Upper lobe of right lung (tissue), 1 donor: Measurements from ENCODE around the gene C11orf52. TPM values are rescaled to one million over a fixed set of nuclear protein-coding genes. Genes with fewer than 3 reads are reported as not detected.
A peak's percentile ranks its signal among the peaks of the same experiment; 100 is the strongest.

ENCODE experiments used
- ATAC-seq: fragments of 200-7000 bp; cut with Tn5 transposase; one replicate; pipeline ENCODE4 v1.9.1; 2020; ENCODE audit warnings: mild to moderate bottlenecking, moderate library complexity
- DNase-seq: peaks from one replicate; pipeline ENCODE4 v3.0.0-alpha.2; 2020
- H3K27ac ChIP-seq: fragments of 200-600 bp; one replicate; pipeline ENCODE4 v1.8.0; 2022
- H3K27me3 ChIP-seq: fragments of 200-600 bp; one replicate; pipeline ENCODE4 v1.8.0; 2022; ENCODE audit warnings: mild to moderate bottlenecking
- H3K36me3 ChIP-seq: fragments of 200-600 bp; one replicate; pipeline ENCODE4 v1.8.0; 2022
- H3K4me1 ChIP-seq: fragments of 200-600 bp; one replicate; pipeline ENCODE4 v1.8.0; 2022
- H3K4me3 ChIP-seq: fragments of 200-600 bp; one replicate; pipeline ENCODE4 v1.8.0; 2022; ENCODE audit warnings: mild to moderate bottlenecking
- H3K9me3 ChIP-seq: fragments of 200-600 bp; one replicate; pipeline ENCODE4 v1.8.0; 2022
- CTCF ChIP-seq: fragments of 200-600 bp; IDR thresholded peaks from one replicate; pipeline ENCODE4 v1.8.0; 2022; ENCODE audit warnings: antibody characterized with exemption
- intact Hi-C: fragments of 100-400 bp; cut with DNase I; formaldehyde crosslinking; loops from one replicate; pipeline ENCODE4 v1.11.0; 2022
- total RNA-seq: library from RNA; stranded (reverse); fragmentation: NEBNext Ultra II Directional; extraction: Animal tissue kit (Norgen Biotek cat#: 25700); gene quantifications from one replicate; pipeline ENCODE4 v1.2.1, GENCODE V29; 2021
- donor health status: DM: no; HTN: yes; CAD: no; lungs with severe emphysema.

Gene C11orf52
- total RNA-seq, 1 donor from 2014 or later: 9.8 TPM

DNA sequence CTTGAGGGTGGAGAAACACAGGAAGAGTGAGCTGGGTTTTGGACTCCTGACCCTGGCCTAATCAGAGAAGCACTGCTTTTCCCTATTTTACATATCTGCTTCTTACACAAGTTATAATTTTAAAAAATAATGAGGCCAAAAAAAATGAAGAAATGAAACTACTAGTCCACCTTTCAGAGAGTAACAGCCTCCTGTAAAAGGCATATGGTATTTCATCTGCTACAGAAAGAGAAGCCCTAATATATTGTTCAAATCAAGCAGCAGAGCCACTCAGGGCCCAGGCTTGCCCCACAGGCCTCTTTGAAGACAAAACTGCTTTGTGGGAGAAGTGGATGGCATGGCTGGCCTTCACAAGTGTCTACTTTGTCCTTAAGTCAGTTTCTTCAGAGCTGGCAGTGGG lies 28.4 kb downstream of the C11orf52 start:
- Histone ChIP-seq H3K9me3 (no peaks in the 10 kb centered on the region), H3K4me3 (no peak overlapping the region), H3K27me3 (no peaks in the 10 kb centered on the region), H3K36me3 (no peaks in the 10 kb centered on the region), H3K27ac (no peak overlapping the region), H3K4me1 (peaks cover 11% of the 10 kb centered on the region)
- intact Hi-C loops: no loop called here
- no peak for TF ChIP-seq CTCF
- ATAC-seq (no peak), DNase-seq (no peak)

DNA sequence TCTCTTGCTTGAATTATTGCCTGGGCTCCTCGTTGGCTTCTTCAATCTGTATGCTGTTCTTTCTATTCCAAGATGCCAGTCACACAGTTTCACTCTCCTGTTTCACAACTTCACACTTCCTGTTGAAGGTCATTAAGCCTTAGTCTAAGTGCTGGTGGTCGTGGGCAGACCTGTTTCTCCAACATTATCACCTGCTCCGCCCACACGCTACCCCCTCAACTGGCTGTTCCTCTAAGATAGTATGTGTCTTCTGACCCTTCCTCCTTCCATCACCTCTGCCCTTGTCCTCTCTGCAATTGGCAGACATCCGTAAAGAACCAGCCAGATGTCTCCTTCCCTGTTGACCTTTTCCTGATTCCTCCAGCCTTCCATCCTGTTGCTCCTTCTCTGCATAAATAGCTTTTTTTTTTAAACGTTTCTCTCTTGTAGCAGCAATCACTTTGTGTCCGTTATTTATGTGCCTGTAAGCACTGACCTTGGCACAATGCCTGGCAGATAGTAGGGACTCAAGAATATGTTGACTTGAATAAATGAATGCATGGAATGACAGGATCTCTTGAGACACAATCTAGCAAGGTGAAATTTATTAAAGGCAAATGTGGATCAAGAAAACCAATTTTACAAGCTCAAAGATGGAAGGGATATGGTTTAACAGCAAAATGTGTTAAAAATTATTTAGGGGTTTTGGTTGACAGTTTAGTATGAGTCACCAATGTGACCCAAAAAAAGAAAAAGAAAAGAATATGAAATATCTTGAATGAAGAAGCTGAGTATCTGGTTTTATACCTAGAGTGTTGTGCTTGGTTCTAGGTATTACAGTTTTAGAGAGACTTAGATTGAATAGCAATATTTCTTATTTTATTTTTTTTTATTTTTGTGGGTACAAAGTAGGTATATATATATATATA lies 31.1 kb downstream of the C11orf52 start:
- TF ChIP-seq CTCF: no peak
- no peak overlapping the region for H3K4me3 ChIP-seq
- H3K36me3 ChIP-seq: no peaks in the 10 kb centered on the region
- peaks cover 5% of the 10 kb centered on the region for H3K4me1 ChIP-seq
- no peak for DNase-seq
- H3K9me3 ChIP-seq: no peaks in the 10 kb centered on the region
- H3K27me3 ChIP-seq: no peaks in the 10 kb centered on the region
- peak; percentile 61 for ATAC-seq
- no peak overlapping the region for H3K27ac ChIP-seq
- intact Hi-C loops: no loop called here

GRCh38 chr11:111951565-111951964 lies 32.9 kb downstream of the C11orf52 start:
- DNase-seq (no peak), ATAC-seq (no peak)
- H3K4me1 ChIP-seq: no peaks in the 10 kb centered on the region
- no peaks in the 10 kb centered on the region for H3K9me3 ChIP-seq
- H3K4me3 ChIP-seq: no peak overlapping the region
- H3K27ac ChIP-seq: no peak overlapping the region
- intact Hi-C loops: no loop called here
- no peaks in the 10 kb centered on the region for H3K36me3 ChIP-seq
- H3K27me3 ChIP-seq: no peaks in the 10 kb centered on the region
- no peak for TF ChIP-seq CTCF

DNA sequence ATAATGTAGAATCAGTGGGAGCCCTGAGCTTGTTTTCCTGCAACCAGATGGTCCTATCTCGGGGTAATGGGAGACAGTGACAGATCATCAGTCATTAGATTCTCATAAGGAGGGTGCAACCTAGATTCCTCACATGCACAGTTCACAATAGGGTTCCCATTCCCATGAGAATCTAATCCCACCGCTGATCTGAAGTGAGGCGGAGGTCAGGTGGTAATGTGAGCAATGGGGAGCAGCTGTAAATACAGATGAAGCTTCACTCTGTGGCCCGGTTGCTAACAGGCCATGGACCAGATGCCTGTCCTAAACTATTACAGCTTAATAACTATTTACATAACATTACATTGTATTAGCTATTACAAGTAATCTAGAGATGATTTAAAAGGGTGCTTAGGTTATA lies 35.4 kb downstream of the C11orf52 start:
- no peak for TF ChIP-seq CTCF
- Histone ChIP-seq H3K36me3 (no peaks in the 10 kb centered on the region), H3K27ac (no peak overlapping the region), H3K4me3 (no peak overlapping the region), H3K27me3 (no peaks in the 10 kb centered on the region), H3K4me1 (no peaks in the 10 kb centered on the region), H3K9me3 (no peaks in the 10 kb centered on the region)
- intact Hi-C loops: no loop called here
- DNase-seq (no peak), ATAC-seq (no peak)

- H3K27ac ChIP-seq: no peak overlapping the region
- no peaks in the 10 kb centered on the region for H3K4me1 ChIP-seq
- ATAC-seq: no peak
- H3K27me3 ChIP-seq: no peaks in the 10 kb centered on the region
- H3K36me3 ChIP-seq: no peaks in the 10 kb centered on the region
- H3K4me3 ChIP-seq: no peak overlapping the region
- DNase-seq: no peak
- intact Hi-C loops: no loop called here
- H3K9me3 ChIP-seq: no peaks in the 10 kb centered on the region
- TF ChIP-seq CTCF: no peak
Observed at GRCh38 chr11:111957663-111958444, 39.1 kb downstream of the C11orf52 start.
